Measurements from ENCODE around the gene ADAMTS16. TPM values are rescaled to one million over a fixed set of nuclear protein-coding genes. Genes with fewer than 3 reads are reported as not detected.

Gene ADAMTS16
- total RNA-seq (2022) (not detected in 2 replicates), Bru-seq, nascent RNA (percentile 3 among the genes with signal in this experiment), BruChase-seq, experiment 1, labeled RNA remaining after a 6-hour chase (percentile 0 among the genes with signal in this experiment), BruChase-seq, experiment 2, labeled RNA remaining after a 2-hour chase (percentile 0 among the genes with signal in this experiment)
- long read RNA-seq = 0 reads

GRCh38 chr5:5139777-5140478 lies at the start of gene ADAMTS16:
ADAMTS16 (plus strand) TSS chr5:5140330; CDS start chr5:5140468, 138 bp downstream.
- Mint-ChIP-seq H3K9me3 (ENCODE audit: low read depth, unreplicated experiment) (no peaks in the 10 kb centered on the region), H3K36me3 (ENCODE audit: insufficient read depth, unreplicated experiment) (no peaks in the 10 kb centered on the region), H3K4me1 (ENCODE audit: low read depth, unreplicated experiment) (no peaks in the 10 kb centered on the region), H3K27me3 (ENCODE audit: unreplicated experiment) (no peaks in the 10 kb centered on the region), H3K4me3 (ENCODE audit: low read depth, unreplicated experiment) (no peak within 1 kb of the TSS), H3K27ac (ENCODE audit: unreplicated experiment) (no peak within 1 kb of the TSS)
- intact Hi-C loops (cut with micrococcal nuclease; ENCODE audit: unreplicated experiment) = loop anchor here (10.0 kb wide), 1 partner anchor 1435 kb away; no protein-coding TSS in a partner anchor
- BruUV-seq (replicated peaks) = no TSS peak
- CTCF ChIA-PET = interaction anchor here (0.6 kb wide), 1 partner anchor 293 kb away, joined by 4 read pairs; no protein-coding TSS in a partner anchor
- no peak for DNase-seq
- no peak for TF ChIP-seq CTCF (IDR thresholded peaks at IDR 0.05; ENCODE audit: unreplicated experiment)

GRCh38 chr5:5092149-5092548 lies 48.0 kb upstream of the ADAMTS16 start:
- Mint-ChIP-seq H3K4me1 (ENCODE audit: low read depth, unreplicated experiment) (no peaks in the 10 kb centered on the region), H3K36me3 (ENCODE audit: insufficient read depth, unreplicated experiment) (no peaks in the 10 kb centered on the region), H3K4me3 (ENCODE audit: low read depth, unreplicated experiment) (no peak overlapping the region), H3K9me3 (ENCODE audit: low read depth, unreplicated experiment) (peaks cover 12% of the 10 kb centered on the region), H3K27ac (ENCODE audit: unreplicated experiment) (no peak overlapping the region), H3K27me3 (ENCODE audit: unreplicated experiment) (no peaks in the 10 kb centered on the region)
- CTCF ChIA-PET = no interaction called here
- no TSS peak for BruUV-seq (replicated peaks)
- DNase-seq = no peak
- no peak for TF ChIP-seq CTCF (IDR thresholded peaks at IDR 0.05; ENCODE audit: unreplicated experiment)
- intact Hi-C loops (cut with micrococcal nuclease; ENCODE audit: unreplicated experiment) = no loop called here

- Mint-ChIP-seq H3K27me3 (ENCODE audit: unreplicated experiment) (no peaks in the 10 kb centered on the region), H3K4me3 (ENCODE audit: low read depth, unreplicated experiment) (no peak overlapping the region), H3K4me1 (ENCODE audit: low read depth, unreplicated experiment) (no peaks in the 10 kb centered on the region), H3K9me3 (ENCODE audit: low read depth, unreplicated experiment) (peaks cover 24% of the 10 kb centered on the region), H3K36me3 (ENCODE audit: insufficient read depth, unreplicated experiment) (no peaks in the 10 kb centered on the region), H3K27ac (ENCODE audit: unreplicated experiment) (no peak overlapping the region)
- no peak for DNase-seq
- CTCF ChIA-PET = no interaction called here
- no TSS peak for BruUV-seq (replicated peaks)
- no peak for TF ChIP-seq CTCF (IDR thresholded peaks at IDR 0.05; ENCODE audit: unreplicated experiment)
- intact Hi-C loops (cut with micrococcal nuclease; ENCODE audit: unreplicated experiment) = no loop called here
These were observed 39.5 kb upstream of the ADAMTS16 start for GRCh38 chr5:5100635-5101034.

GRCh38 chr5:5101676-5102075 lies 38.5 kb upstream of the ADAMTS16 start:
- CTCF ChIA-PET = no interaction called here
- H3K9me3 Mint-ChIP-seq (ENCODE audit: low read depth, unreplicated experiment) = peaks cover 24% of the 10 kb centered on the region
- no TSS peak for BruUV-seq (replicated peaks)
- H3K27ac Mint-ChIP-seq (ENCODE audit: unreplicated experiment) = no peak overlapping the region
- no peak for DNase-seq
- intact Hi-C loops (cut with micrococcal nuclease; ENCODE audit: unreplicated experiment) = no loop called here
- no peaks in the 10 kb centered on the region for H3K4me1 Mint-ChIP-seq (ENCODE audit: low read depth, unreplicated experiment)
- TF ChIP-seq CTCF (IDR thresholded peaks at IDR 0.05; ENCODE audit: unreplicated experiment) = no peak
- no peaks in the 10 kb centered on the region for H3K36me3 Mint-ChIP-seq (ENCODE audit: insufficient read depth, unreplicated experiment)
- H3K4me3 Mint-ChIP-seq (ENCODE audit: low read depth, unreplicated experiment) = no peak overlapping the region
- H3K27me3 Mint-ChIP-seq (ENCODE audit: unreplicated experiment) = no peaks in the 10 kb centered on the region
